ENCODE measurements around the gene RRP9. TPM values are rescaled to one million over a fixed set of nuclear protein-coding genes. Genes with fewer than 3 reads are reported as not detected.
A peak's percentile ranks its signal among the peaks of the same experiment; 100 is the strongest.

Gene RRP9
- total RNA-seq, 3 donors from 2014 or later: 164 to 224 (median 219) TPM

DNA sequence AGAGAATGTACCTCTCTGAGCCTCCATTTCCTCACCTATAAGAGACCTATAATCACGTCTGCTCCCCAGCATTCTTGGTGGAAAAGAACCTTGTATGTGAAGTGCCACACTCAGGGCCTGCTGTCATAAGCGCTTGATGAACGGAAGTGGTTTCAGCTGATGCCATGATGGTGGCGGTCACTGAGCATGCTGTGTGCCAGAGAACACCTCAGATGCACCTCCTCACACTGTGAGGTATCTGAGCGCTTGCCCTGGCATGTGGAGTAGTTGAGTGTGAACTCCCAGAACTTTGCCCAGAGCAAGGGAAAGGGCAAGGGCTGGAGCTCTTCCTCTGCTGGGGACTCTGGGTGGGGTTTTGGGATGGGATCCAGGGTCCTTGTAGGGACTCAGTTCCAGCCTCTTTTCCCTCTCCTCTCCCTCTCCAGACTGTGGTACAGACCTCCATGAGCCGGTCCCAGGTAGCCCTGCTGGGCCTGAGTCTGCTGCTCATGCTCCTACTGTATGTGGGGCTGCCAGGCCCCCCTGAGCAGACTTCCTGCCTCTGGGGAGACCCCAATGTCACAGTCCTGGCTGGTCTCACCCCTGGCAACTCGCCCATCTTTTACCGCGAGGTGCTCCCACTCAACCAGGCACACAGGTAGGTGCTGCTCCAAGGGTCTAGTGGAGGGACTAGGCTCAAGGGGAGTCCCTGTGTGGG is 35.9 kb upstream of the RRP9 start:
- no peak for ATAC-seq
- peaks cover 35% of the 10 kb centered on the region for H3K4me1 Mint-ChIP-seq (ENCODE audit: low read depth)
- no peaks in the 10 kb centered on the region for H3K36me3 Mint-ChIP-seq (ENCODE audit: insufficient read depth)
- no peak for DNase-seq
- H3K27me3 Mint-ChIP-seq (ENCODE audit: low read depth): no peaks in the 10 kb centered on the region
- no peaks in the 10 kb centered on the region for H3K9me3 Mint-ChIP-seq
- H3K4me3 Mint-ChIP-seq: peak overlapping the region; percentile 29

DNA sequence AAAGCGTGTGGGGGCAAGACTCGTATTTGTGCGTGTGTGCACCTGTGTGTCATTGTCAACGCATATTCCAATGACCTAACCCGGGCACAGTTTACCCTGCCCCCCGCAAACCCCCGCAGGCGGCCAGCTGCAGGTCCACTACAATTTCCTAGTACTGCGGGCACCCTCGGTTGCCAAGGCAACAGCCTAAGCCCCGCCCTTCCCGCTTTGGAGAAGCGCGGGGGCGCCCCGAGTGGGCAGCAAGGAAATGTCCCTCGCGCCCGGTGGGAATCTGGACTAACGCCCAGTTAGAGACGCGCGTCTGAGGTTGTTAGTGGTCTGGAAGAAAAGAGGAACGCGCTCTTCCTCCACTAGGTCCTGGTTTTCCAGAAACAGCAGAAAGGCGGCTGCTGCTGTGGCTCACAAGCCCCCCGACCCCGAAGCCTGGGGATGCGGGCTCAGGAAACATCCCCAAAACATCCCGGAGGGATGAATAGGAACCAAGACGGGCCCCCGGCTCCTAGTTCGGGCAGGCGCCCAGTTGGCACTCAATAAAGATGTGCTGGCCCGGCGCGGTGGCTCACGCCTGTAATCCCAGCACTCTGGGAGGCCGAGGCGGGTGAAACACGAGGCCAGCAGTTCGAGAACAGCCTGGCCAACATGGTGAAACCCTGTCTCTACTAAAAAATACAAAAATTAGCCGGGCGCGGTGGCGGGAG is 34.3 kb upstream of the RRP9 start:
- ATAC-seq (no peak), DNase-seq (no peak)
- peak overlapping the region; percentile 97 for H3K4me3 Mint-ChIP-seq
- H3K9me3 Mint-ChIP-seq: no peaks in the 10 kb centered on the region
- no peaks in the 10 kb centered on the region for H3K36me3 Mint-ChIP-seq (ENCODE audit: insufficient read depth)
- peaks cover 26% of the 10 kb centered on the region for H3K4me1 Mint-ChIP-seq (ENCODE audit: low read depth)
- H3K27me3 Mint-ChIP-seq (ENCODE audit: low read depth): no peaks in the 10 kb centered on the region

DNA sequence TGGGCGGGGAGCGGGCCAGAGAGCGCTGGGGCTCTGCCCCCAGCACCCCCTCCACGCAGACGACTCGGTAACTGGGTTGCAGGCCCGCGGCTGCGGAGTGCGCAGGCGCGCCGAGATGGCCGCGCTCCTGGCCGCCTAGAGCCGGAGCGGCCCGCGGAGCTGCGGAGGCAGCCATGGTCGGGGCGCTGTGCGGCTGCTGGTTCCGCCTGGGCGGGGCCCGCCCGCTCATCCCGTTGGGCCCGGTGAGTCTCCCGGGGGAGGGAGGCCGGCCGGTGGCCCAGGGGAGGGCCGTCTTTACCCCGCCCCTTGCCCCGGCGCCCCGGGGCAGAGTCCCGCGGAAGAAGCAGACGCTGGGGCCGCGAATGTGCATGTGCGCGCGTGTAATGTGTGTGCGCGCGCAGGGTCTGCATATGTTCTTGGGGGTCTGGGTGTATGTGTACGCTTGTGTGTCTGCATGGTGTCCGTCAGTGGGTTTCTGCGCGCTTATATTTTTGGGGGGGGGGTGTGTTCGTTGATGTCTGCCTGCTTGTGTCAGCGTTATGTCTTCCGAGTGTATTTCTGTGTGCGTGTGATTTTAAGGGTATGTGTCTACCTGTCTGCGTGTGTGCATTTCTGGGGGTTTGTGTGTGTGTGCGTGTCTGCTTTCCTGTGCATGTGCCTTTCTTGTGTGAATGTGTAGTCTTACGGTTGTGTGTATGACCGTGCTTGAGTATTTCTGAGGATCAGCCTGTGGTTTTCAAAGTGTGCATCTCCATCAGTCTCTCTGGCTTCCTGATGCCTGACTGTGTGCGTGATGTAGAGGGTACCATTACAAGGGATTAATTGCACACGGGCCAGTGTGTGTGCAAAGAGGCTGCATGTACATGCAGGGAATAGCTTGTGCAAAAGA is 33.5 kb upstream of the RRP9 start, which contains the start of gene ABHD14A:
TSS of gene ABHD14A (plus strand) at position 102 of the 889 bp plus-strand sequence. CDS start at position 174, 72 bp downstream.
- ATAC-seq: peak; percentile 83 to 84
- H3K27me3 Mint-ChIP-seq (ENCODE audit: low read depth): no peaks in the 10 kb centered on the region
- H3K4me1 Mint-ChIP-seq (ENCODE audit: low read depth): peaks cover 25% of the 10 kb centered on the region

DNA sequence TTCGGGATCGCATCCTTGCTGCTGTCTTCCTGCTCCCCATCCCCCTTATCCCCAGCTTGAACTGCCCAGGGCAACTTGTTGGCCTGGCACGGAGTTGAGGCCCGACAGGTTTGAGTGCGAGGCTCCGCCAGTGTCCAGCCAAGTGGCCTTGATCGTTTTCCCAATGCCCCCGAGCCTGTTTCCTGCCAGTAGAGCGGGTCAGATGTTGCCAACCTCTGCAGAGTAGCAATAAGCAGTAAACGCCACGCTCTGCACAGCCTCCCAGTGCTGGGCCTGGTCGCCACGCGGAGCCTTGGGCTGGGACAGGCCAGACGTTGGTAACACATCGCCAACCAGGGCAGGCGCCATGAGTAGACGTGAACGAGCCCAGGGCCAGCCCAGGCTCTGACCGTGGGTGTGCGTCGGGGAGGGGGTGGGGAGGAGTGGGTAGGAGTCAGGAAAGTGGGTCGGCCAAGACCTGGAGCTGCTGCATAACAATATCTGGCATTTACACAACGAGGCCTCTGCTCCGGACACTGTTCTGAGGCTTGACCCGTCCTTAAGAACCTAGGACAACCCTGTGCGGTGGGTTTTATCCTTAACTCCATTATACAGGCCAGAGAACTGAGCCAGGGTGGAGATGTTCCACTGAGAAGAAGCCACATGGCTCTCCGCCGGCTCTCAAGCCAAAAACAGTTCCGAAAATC is 32.7 kb upstream of the RRP9 start:
- H3K27me3 Mint-ChIP-seq (ENCODE audit: low read depth): no peaks in the 10 kb centered on the region
- ATAC-seq (peak; percentile 20 to 24), DNase-seq (no peak)
- H3K4me1 Mint-ChIP-seq (ENCODE audit: low read depth): peaks cover 25% of the 10 kb centered on the region
- H3K9me3 Mint-ChIP-seq: no peaks in the 10 kb centered on the region
- no peaks in the 10 kb centered on the region for H3K36me3 Mint-ChIP-seq (ENCODE audit: insufficient read depth)
- H3K4me3 Mint-ChIP-seq: peak overlapping the region; percentile 97

More for the DNA sequence above, 33.5 kb upstream of the RRP9 start, which contains the start of gene ABHD14A:
- peak; percentile 53 for DNase-seq
- Mint-ChIP-seq H3K36me3 (ENCODE audit: insufficient read depth) (no peaks in the 10 kb centered on the region), H3K4me3 (peak within 1 kb of the TSS; percentile 97), H3K9me3 (no peaks in the 10 kb centered on the region)

DNA sequence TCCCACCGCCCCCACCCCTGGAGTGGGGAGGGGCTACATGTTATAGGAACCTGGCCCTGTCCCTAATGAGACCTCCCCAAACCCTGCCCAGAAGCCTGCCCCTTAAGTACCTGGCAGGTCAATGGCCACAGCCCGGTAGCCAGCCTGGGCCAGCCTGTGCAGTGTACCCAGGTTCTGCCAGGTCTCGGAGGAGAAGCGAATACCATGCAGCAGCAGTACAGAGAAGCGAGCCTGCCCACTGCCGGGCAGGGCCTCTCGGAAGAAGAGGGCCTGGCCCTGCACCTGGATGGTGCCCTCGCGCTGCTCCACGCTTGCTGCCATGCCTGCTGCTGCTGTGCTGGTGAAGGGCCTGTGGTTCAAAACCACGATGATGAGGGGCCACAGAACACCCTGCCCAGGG is 29.6 kb upstream of the RRP9 start:
- ATAC-seq: no peak
- Mint-ChIP-seq H3K4me3 (no peak overlapping the region), H3K27me3 (ENCODE audit: low read depth) (no peaks in the 10 kb centered on the region), H3K9me3 (no peaks in the 10 kb centered on the region), H3K36me3 (ENCODE audit: insufficient read depth) (no peaks in the 10 kb centered on the region), H3K4me1 (ENCODE audit: low read depth) (peaks cover 20% of the 10 kb centered on the region)
- DNase-seq: no peak

DNA sequence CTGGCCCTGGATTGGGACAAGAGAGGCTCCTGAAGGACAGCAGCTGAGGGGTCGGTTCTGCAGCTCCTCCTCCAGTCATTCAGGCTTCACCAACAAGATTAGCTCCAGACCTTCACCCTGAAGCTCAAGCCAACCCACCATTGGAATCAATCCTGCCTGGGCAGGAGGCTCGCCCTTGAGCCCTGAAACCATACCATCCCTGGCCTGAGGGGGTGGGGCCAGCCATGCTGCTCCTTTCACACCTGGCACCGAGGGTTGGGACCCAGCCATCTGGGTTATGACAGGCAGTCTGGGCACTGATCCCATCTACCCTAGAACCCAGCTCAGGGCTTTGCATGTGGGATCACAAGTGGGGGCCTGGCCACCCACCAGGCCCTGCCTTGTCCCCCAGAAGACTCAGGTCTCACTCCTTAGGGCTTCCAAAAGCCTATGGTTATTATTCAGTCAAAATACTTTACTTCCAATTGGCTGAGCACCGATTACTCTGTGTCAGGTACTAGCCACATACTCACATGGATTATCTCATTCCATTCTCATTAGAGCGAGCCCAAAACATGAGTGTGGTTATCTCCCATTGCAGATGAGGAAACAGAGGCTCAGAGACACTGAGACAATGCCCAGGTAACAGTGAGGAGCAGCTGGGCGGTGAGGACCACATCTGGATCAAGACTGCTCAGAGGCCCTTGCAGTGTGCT is 29.0 kb upstream of the RRP9 start:
- Mint-ChIP-seq H3K4me1 (ENCODE audit: low read depth) (peaks cover 20% of the 10 kb centered on the region), H3K4me3 (no peak overlapping the region), H3K27me3 (ENCODE audit: low read depth) (no peaks in the 10 kb centered on the region), H3K9me3 (no peaks in the 10 kb centered on the region), H3K36me3 (ENCODE audit: insufficient read depth) (no peaks in the 10 kb centered on the region)
- ATAC-seq (no peak), DNase-seq (no peak)

DNA sequence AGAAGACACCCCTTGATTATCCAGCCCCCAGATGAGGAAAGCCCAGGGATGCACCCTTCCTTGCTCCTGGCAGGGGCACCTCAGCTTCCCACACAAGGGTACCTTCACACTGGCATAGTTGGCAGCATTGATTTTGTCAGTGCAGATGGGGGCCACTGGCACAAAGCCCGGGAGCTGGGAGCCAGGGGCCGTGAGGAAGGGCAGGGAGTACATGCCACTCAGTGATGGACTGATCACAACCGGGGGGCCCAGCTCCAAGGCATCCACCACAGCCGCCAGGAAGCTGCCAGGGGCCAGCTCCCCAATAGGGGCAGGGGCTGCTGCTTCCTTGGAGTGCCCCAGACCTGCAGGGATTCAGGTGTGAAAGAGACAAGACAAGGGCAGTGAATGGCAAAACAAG is 28.1 kb upstream of the RRP9 start:
- Mint-ChIP-seq H3K4me3 (no peak overlapping the region), H3K9me3 (no peaks in the 10 kb centered on the region), H3K4me1 (ENCODE audit: low read depth) (peaks cover 17% of the 10 kb centered on the region), H3K27me3 (ENCODE audit: low read depth) (no peaks in the 10 kb centered on the region), H3K36me3 (ENCODE audit: insufficient read depth) (no peaks in the 10 kb centered on the region)
- ATAC-seq: no peak
- no peak for DNase-seq

DNA sequence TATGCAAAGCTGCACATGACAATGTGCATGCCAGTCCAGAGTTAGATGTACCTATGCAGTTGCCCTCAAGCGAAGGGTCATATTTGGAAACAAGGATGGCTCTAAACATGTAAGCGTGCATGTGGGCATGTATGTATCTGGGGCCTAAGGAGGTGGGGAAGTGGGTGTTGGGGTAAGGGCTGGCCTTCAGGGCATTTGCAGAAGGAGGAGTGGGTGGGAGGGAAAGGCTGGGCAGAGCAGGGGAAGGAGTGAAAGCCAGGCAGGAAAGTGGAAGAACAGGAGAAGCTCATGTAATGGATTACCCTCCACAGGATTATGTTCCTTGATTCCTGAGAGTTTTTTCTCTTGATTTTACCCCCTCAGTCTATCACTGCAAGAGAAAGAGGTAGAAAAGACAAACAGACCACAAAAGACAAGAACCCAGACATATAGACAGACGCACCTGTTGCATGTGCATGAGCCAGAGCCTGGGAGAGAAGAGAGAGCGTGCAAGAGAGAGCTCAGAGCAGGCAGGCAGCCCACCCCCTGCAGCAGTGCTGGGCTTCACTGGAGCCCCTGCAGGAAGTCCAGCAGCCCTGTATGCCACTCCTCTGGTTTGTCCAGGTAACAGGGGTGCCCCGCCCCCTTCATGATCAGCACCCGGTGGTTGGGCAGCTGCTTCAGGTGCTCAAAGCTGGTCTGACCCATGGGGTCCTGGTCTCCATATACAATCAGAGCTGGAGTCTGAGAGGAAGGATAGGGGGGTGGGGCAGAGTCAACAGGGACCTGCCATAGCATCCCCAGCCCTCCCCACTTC is 27.4 kb upstream of the RRP9 start:
- Mint-ChIP-seq H3K4me1 (ENCODE audit: low read depth) (peaks cover 13% of the 10 kb centered on the region), H3K4me3 (peak overlapping the region; percentile 82), H3K36me3 (ENCODE audit: insufficient read depth) (no peaks in the 10 kb centered on the region), H3K9me3 (no peaks in the 10 kb centered on the region), H3K27me3 (ENCODE audit: low read depth) (no peaks in the 10 kb centered on the region)
- ATAC-seq: no peak
- no peak for DNase-seq

DNA sequence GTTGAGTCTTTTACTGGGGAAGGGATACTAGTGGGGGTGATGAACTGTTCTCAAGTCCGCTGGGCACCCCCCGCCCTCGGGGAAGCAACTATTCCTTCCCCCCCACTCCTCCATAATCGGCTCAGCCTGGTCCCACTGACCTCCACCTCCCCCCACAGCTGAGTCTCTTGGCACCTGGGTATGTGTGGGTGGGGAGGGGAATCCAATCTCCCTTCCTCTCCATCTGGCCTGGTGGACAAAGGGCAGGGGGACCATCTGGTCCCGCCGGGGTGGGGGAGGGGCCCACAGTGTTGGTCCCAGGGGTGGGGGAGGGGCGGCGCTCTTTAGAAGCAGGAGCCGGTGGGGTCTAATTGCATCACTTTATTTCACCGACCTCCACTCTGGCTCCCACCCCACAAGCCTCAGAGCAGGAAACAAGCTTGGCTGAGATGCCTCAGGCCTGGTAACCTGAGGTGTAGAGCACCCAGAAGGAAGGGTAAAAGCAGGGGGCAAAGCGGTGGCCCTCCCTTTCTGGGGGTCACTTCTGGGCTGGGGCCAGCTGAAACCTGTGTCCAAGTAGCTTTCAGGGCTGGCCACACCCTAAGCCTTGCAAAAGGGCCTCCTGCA is 26.6 kb upstream of the RRP9 start:
- Mint-ChIP-seq H3K4me3 (peak overlapping the region; percentile 82), H3K36me3 (ENCODE audit: insufficient read depth) (no peaks in the 10 kb centered on the region), H3K4me1 (ENCODE audit: low read depth) (peaks cover 10% of the 10 kb centered on the region), H3K9me3 (no peaks in the 10 kb centered on the region), H3K27me3 (ENCODE audit: low read depth) (no peaks in the 10 kb centered on the region)
- DNase-seq (no peak), ATAC-seq (no peak)

DNA sequence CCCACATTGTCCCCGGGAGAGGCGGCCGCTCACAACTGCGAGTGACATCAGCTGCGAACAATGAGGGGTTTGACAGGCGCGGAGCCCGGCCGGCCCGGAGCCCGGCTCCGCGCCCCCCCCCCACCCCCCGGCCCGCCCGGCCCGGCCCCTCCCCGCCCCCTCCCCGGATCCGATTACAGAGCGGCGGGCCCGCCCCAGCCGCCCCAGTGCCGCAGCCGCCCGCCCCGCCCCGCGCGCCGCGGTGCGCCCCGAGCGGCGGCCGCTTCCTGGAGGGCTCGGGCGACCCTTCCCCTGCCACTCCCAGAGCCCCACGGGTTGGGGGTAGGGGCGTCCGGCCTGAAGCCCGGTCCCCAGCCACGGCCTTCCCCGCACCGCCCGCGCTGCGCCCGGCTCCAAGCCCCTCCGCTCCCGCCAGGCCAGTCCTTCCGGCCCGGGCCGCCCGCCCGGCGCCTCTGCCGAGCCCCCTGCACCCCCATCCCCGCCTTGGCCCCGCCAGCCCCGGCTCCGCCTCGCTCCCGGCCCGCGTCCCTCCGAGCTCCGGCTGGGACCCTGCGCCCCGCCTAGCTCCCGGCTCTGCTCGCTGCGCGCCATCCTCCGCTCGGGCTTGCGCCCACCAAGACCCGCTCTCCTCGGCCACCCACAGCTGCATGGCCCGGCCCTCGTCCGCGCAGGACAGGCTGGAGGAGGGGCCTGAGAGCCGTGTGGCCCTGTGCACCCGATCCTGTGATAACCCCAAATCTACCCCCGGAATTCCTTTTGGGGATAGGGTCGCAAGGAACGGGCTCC is 25.9 kb upstream of the RRP9 start, which contains the start of gene PCBP4:
TSS of gene PCBP4 (minus strand) at position 71 of the 786 bp plus-strand sequence. CDS start 6,214 bp downstream, outside the sequence.
- ATAC-seq (peak; percentile 76 to 80), DNase-seq (no peak)
- no peaks in the 10 kb centered on the region for H3K27me3 Mint-ChIP-seq (ENCODE audit: low read depth)
- H3K36me3 Mint-ChIP-seq (ENCODE audit: insufficient read depth): no peaks in the 10 kb centered on the region
- H3K4me1 Mint-ChIP-seq (ENCODE audit: low read depth): peaks cover 10% of the 10 kb centered on the region
- no peaks in the 10 kb centered on the region for H3K9me3 Mint-ChIP-seq
- H3K4me3 Mint-ChIP-seq: peak within 1 kb of the TSS; percentile 82

DNA sequence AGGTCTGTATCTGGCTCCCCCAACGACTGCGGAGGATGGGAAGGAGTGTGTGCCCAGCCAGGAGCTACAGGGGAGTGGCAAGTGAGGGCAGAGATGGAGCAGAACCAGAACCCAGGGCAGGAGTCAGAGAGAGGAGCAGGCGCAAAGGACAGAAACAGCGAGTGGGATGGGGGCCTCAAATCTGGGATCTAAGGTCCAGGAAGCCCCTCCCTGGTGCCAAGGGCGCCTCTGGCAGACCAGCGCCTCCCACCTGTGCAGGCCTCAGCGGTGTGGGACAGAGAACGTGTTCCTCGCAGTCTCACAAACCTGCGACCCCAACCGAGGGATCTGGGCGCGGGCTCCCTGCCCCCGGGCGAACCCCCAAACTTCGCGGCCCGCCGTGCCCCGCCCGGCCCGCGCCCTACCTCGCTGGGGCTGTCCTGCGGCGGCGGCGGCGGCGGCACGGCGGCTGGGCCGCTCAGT is 25.2 kb upstream of the RRP9 start:
- no peaks in the 10 kb centered on the region for H3K27me3 Mint-ChIP-seq (ENCODE audit: low read depth)
- H3K9me3 Mint-ChIP-seq: no peaks in the 10 kb centered on the region
- DNase-seq: no peak
- H3K36me3 Mint-ChIP-seq (ENCODE audit: insufficient read depth): no peaks in the 10 kb centered on the region
- peak overlapping the region; percentile 81 for H3K4me3 Mint-ChIP-seq
- ATAC-seq: peak; percentile 74 to 75
- peaks cover 10% of the 10 kb centered on the region for H3K4me1 Mint-ChIP-seq (ENCODE audit: low read depth)

DNA sequence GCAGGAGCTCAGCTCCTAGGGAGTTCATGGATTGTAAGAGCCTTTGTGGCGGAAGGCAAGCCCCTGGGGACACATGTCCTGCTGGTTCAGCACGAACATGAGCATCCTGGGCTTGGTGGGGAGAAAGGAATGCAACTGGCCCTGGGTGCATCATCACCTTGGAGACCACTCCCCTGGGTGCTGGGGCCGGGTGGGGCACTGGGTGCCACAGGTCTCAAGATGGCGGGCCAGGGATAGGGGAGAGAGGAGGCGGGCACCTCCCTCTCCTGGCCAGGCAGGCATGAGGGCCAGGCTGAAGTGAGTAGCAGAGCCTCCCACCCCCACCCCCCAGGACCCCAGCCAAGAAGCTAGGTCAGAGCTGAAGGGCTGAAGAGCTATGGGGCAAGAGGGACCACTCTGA is 24.8 kb upstream of the RRP9 start:
- Mint-ChIP-seq H3K4me1 (ENCODE audit: low read depth) (peaks cover 10% of the 10 kb centered on the region), H3K9me3 (no peaks in the 10 kb centered on the region), H3K4me3 (peak overlapping the region; percentile 81), H3K36me3 (ENCODE audit: insufficient read depth) (no peaks in the 10 kb centered on the region), H3K27me3 (ENCODE audit: low read depth) (no peaks in the 10 kb centered on the region)
- ATAC-seq (no peak), DNase-seq (no peak)

Data from activated T-cell treated with anti-CD3 and anti-CD28 coated beads, Interleukin-2, amount 50 U/mL, for 4 hours (primary cell).